Hepatocyte (in vitro differentiated cells): ENCODE measurements around the gene ASNSD1. TPM values are rescaled to one million over a fixed set of nuclear protein-coding genes. Genes with fewer than 3 reads are reported as not detected.
"Not testable (repeated sequence)": the region's sequence is repeated elsewhere in the genome, so short reads cannot be mapped to it uniquely, and the experiment has no call there.

Experiments
- DNase-seq: peaks from one replicate; pipeline ENCODE4 v3.0.0-alpha.2; 2016; ENCODE audit warnings: low spot score
- H2AFZ ChIP-seq: fragments of 200-600 bp; sonication (generic); 2 replicates; pipeline ENCODE4 v1.6.0; 2016; ENCODE audit warnings: antibody characterized with exemption, mild to moderate bottlenecking
- H3K27ac ChIP-seq: fragments of 200-600 bp; sonication (generic); 2 replicates; pipeline ENCODE4 v1.5.1; 2016; ENCODE audit warnings: mild to moderate bottlenecking
- H3K27me3 ChIP-seq: fragments of 200-600 bp; sonication (generic); 2 replicates; pipeline ENCODE4 v1.6.1; 2016
- H3K36me3 ChIP-seq: fragments of 200-600 bp; sonication (generic); replicated peaks from 2 replicates; pipeline ENCODE4 v1.5.1; 2016; ENCODE audit warnings: low read depth; ENCODE audit not compliant: insufficient read depth
- H3K4me1 ChIP-seq: fragments of 200-600 bp; sonication (generic); 2 replicates; pipeline ENCODE4 v1.5.1; 2016; ENCODE audit warnings: mild to moderate bottlenecking, moderate library complexity; ENCODE audit not compliant: insufficient read depth
- H3K4me2 ChIP-seq: fragments of 200-600 bp; sonication (generic); 2 replicates; pipeline ENCODE4 v1.6.0; 2016
- H3K4me3 ChIP-seq: fragments of 200-600 bp; sonication (generic); 2 replicates; pipeline ENCODE4 v1.5.1; 2016; ENCODE audit warnings: mild to moderate bottlenecking
- H3K79me2 ChIP-seq: fragments of 200-600 bp; sonication (generic); 2 replicates; pipeline ENCODE4 v1.6.0; 2017; ENCODE audit warnings: mild to moderate bottlenecking
- H3K9me2 ChIP-seq: fragments of 200-600 bp; sonication (generic); replicated peaks from 2 replicates; pipeline ENCODE4 v1.6.0; 2017; ENCODE audit warnings: mild to moderate bottlenecking; ENCODE audit not compliant: insufficient read depth
- H3K9me3 ChIP-seq: fragments of 200-600 bp; sonication (generic); 2 replicates; pipeline ENCODE4 v1.5.1; 2016; ENCODE audit warnings: low read depth, mild to moderate bottlenecking
- H4K20me1 ChIP-seq: fragments of 200-600 bp; sonication (generic); 2 replicates; pipeline ENCODE4 v1.6.0; 2016; ENCODE audit warnings: mild to moderate bottlenecking; ENCODE audit not compliant: insufficient read depth, poor library complexity, severe bottlenecking
- EZH2 ChIP-seq: fragments of 200-600 bp; sonication (generic); IDR thresholded peaks from 2 replicates; pipeline ENCODE4 v1.6.1; 2016; ENCODE audit warnings: antibody characterized with exemption, mild to moderate bottlenecking, borderline replicate concordance
- EZH2phosphoT487 ChIP-seq: fragments of 200-600 bp; sonication (generic); IDR thresholded peaks from one replicate; pipeline ENCODE4 v1.6.1; 2018; ENCODE audit warnings: antibody characterized with exemption, mild to moderate bottlenecking, low read depth, moderate library complexity; ENCODE audit not compliant: unreplicated experiment, severe bottlenecking
- WGBS: methylation state at CpG from one replicate; pipeline ENCODE4 v1.1.6; 2016; ENCODE audit warnings: low lambda C conversion rate; ENCODE audit errors: missing lambda C conversion rate; 5-methylcytosine and 5-hydroxymethylcytosine counted together
- polyA plus RNA-seq: library from polyadenylated mRNA; unstranded; fragments of >200 nt; fragmentation: Nextera tagmentation; extraction: Ambion mirVana; gene quantifications from 2 replicates; pipeline ENCODE4 v1.2.1, GENCODE V29; 2016
- total RNA-seq: library from RNA; depleted of rRNA; stranded (reverse); fragments of >200 nt; gene quantifications from 2 replicates; pipeline ENCODE4 v1.2.3, GENCODE V29; 2014
- TF ChIP-seq, protein P1 (sequence below): fragments of 200-600 bp; sonication (generic); IDR thresholded peaks from 2 replicates; pipeline ENCODE4 v1.5.1; 2016; ENCODE audit warnings: antibody characterized with exemption, mild to moderate bottlenecking; ENCODE audit not compliant: poor library complexity

ASNSD1 gene
- total and polyA plus RNA-seq, 2 experiments from 2014 or later = 41.0 to 66.9 TPM

DNA sequence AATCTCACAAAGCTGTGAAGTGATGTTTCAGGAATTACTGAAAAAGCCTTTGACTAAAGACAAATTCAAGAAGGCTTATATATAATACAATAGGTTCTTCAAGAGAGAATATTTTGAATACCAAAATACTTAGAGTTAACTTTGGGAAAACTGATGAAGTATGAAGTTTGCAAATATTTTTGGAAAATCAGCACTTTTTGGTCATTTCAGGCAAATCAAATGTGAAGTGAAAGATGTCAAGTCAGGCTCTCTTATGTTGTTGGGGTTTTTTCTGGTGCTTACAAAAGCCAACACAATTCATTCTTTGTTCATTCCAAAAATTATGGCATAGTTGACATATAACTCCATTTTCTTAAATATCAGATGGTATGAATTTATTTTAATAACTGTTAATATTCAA lies 14.7 kb upstream of the ASNSD1 start:
- Histone ChIP-seq H3K27ac (no peak overlapping the region), H3K9me3 (no peaks in the 10 kb centered on the region), H3K4me2 (no peak overlapping the region)

DNA sequence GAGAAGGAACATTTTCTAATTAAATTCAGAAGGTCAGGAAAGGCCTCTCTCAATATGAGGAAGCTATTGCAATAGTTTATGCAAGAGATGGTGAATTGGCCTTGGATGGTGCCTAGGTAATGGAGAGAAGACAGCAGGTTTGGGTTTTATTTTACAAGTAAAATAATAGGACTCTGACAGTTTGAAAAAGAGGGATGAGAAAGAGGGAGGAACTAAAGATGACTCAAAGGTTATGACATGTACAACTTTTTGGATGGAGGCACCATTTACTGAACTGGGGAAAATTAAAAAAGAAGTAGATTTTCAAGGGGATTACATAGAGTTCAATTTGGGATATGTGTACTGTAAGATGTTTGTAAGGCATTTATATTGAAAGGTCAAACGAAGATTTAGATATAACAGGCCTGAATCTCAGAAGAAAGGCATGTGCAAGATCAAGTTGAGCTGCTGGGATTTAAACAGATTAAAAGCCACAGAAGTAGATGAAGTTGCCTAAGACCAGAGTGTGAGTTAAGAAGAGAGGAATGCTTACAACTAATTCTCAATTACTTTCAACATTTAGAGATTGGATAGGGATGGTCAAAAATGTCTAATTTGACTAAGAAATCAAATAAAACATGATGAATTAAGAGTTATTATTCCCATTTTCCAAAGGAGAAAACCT lies 12.3 kb upstream of the ASNSD1 start:
- TF ChIP-seq EZH2 (no peak), EZH2phosphoT487 (no peak)
- TF ChIP-seq, protein P1, sequence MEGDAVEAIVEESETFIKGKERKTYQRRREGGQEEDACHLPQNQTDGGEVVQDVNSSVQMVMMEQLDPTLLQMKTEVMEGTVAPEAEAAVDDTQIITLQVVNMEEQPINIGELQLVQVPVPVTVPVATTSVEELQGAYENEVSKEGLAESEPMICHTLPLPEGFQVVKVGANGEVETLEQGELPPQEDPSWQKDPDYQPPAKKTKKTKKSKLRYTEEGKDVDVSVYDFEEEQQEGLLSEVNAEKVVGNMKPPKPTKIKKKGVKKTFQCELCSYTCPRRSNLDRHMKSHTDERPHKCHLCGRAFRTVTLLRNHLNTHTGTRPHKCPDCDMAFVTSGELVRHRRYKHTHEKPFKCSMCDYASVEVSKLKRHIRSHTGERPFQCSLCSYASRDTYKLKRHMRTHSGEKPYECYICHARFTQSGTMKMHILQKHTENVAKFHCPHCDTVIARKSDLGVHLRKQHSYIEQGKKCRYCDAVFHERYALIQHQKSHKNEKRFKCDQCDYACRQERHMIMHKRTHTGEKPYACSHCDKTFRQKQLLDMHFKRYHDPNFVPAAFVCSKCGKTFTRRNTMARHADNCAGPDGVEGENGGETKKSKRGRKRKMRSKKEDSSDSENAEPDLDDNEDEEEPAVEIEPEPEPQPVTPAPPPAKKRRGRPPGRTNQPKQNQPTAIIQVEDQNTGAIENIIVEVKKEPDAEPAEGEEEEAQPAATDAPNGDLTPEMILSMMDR = no peak
- no peaks in the 10 kb centered on the region for H4K20me1 ChIP-seq
- no peak overlapping the region for H3K4me3 ChIP-seq
- no peak overlapping the region for H2AFZ ChIP-seq
- H3K79me2 ChIP-seq = no peaks in the 10 kb centered on the region
- no peaks in the 10 kb centered on the region for H3K4me1 ChIP-seq
- 52% methylated on average over 1 of the region's 1 CpG for WGBS
- peak overlapping the region; percentile 13 for H3K27ac ChIP-seq
- no peaks in the 10 kb centered on the region for H3K36me3 ChIP-seq
- no peak for DNase-seq
- no peaks in the 10 kb centered on the region for H3K27me3 ChIP-seq
- H3K9me3 ChIP-seq = no peaks in the 10 kb centered on the region
- H3K9me2 ChIP-seq = no peaks in the 10 kb centered on the region
- H3K4me2 ChIP-seq = no peak overlapping the region

More for the DNA sequence above, 14.7 kb upstream of the ASNSD1 start:
- Histone ChIP-seq H3K4me1 (no peaks in the 10 kb centered on the region), H2AFZ (no peak overlapping the region), H3K9me2 (no peaks in the 10 kb centered on the region), H3K79me2 (no peaks in the 10 kb centered on the region), H3K4me3 (no peak overlapping the region), H3K36me3 (no peaks in the 10 kb centered on the region), H3K27me3 (no peaks in the 10 kb centered on the region), H4K20me1 (no peaks in the 10 kb centered on the region)
- no peak for DNase-seq
- TF ChIP-seq EZH2 = no peak
- no peak for TF ChIP-seq EZH2phosphoT487
- TF ChIP-seq, protein P1 = no peak

DNA sequence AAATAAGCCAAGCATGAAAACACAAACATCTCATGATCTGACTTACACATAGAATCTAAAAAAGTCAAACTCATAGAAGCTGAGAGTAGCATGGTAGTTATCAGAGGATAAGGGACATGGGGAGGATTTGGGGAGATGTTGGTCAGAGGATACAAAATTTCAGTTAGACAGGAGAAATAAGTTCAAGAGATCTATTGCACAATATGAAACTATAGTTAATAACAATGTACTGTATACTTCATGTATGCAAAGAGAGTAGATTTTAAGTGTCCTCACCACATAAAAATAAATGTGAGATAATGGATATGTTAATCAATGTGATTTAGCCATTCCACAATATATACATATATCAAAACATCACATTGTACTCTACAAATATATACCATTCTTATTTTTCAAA lies 10.0 kb upstream of the ASNSD1 start:
- Histone ChIP-seq H3K4me3 (no peak overlapping the region), H3K4me2 (no peak overlapping the region), H3K4me1 (no peaks in the 10 kb centered on the region), H3K79me2 (no peaks in the 10 kb centered on the region), H3K27me3 (no peaks in the 10 kb centered on the region), H2AFZ (no peak overlapping the region), H3K27ac (no peak overlapping the region), H3K36me3 (no peaks in the 10 kb centered on the region), H3K9me3 (no peaks in the 10 kb centered on the region), H3K9me2 (no peaks in the 10 kb centered on the region), H4K20me1 (no peaks in the 10 kb centered on the region)
- DNase-seq = no peak
- TF ChIP-seq, protein P1 = no peak
- TF ChIP-seq EZH2 = no peak
- no peak for TF ChIP-seq EZH2phosphoT487

DNA sequence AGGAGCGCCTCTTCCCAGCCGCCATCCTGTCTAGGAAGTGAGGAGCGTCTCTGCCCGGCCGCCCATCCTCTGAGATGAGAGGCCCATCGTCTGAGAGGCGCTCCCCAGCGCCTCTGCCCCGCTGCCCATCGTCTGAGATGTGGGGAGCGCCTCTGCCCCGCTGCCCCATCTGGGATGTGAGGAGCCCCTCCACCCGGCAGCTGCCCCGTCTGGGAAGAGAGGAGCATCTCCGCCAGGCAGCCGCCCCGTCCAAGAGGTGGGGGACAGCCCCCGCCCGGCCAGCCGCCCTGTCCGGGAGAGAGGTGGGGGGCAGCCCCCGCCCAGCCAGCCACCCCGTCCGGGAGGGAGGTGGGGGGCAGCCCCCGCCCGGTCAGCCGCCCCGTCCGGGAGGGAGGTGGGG lies 7.8 kb upstream of the ASNSD1 start:
- not testable (repeated sequence) for DNase-seq, H3K4me3 ChIP-seq, H3K27ac ChIP-seq, H3K36me3 ChIP-seq, H3K27me3 ChIP-seq, H3K4me2 ChIP-seq, H2AFZ ChIP-seq, H4K20me1 ChIP-seq, H3K9me2 ChIP-seq, H3K4me1 ChIP-seq, H3K79me2 ChIP-seq, H3K9me3 ChIP-seq
- 97% methylated on average over 13 of the region's 29 CpGs for WGBS
